A549 (cell line): ENCODE measurements around the gene C10orf90.

Experiments used
- POLR2A ChIP-seq: IDR thresholded peaks from 2 replicates; pipeline ENCODE4 v1.6.1; 2012; ENCODE audit warnings: mild to moderate bottlenecking, low read length
- RAD21 ChIP-seq, 2 experiments: fragments of >200 bp in 1 of 2; sonication (Bioruptor Twin) in 1 of 2; formaldehyde crosslinking in 1 of 2; IDR thresholded peaks in 1 of 2; conservative IDR thresholded peaks in 1 of 2; 2 replicates in 1 of 2; 3 replicates in 1 of 2; pipeline ENCODE4 v1.6.1; 2012 to 2018; ENCODE audit warnings: inconsistent platforms in 1 of 2

GRCh38 chr10:126544565-126544964 is 125.9 kb downstream of the C10orf90 start:
- TF ChIP-seq POLR2A = no peak
- TF ChIP-seq RAD21 (conservative IDR thresholded peaks at IDR 0.05 in 1 of 2, IDR thresholded peaks at IDR 0.05 in 1 of 2) = no peak
